Esophagus muscularis mucosa (tissue), 4 donors: ENCODE measurements around the gene SEMA5B. TPM values are rescaled to one million over a fixed set of nuclear protein-coding genes. Genes with fewer than 3 reads are reported as not detected.

ENCODE experiments used
- DNase-seq: peaks from one replicate; pipeline ENCODE4 v3.0.0-alpha.2; 2017; ENCODE audit errors: extremely low spot score
- H3K27ac ChIP-seq, 4 donors: fragments of 200-600 bp; sonication (generic); replicated peaks in 1 of 4; 1 replicate in 3 of 4; 2 replicates in 1 of 4; pipeline ENCODE4 v1.5.1; 2016 to 2019; ENCODE audit warnings: mild to moderate bottlenecking in 1 of 4
- H3K27me3 ChIP-seq, 4 donors: fragments of 200-600 bp; sonication (generic); one replicate each; pipeline versions ENCODE4 v1.5.1 to v1.6.0; 2016 to 2019
- H3K36me3 ChIP-seq, 4 donors: fragments of 200-600 bp; sonication (generic); one replicate each; pipeline ENCODE4 v1.5.1; 2016 to 2019
- H3K4me1 ChIP-seq, 4 donors: fragments of 200-600 bp; sonication (generic); one replicate each; pipeline ENCODE4 v1.5.1; 2016 to 2019
- H3K4me3 ChIP-seq, 4 donors: fragments of 200-600 bp; sonication (generic); 1 replicate in 2 of 4; 2 replicates in 2 of 4; pipeline ENCODE4 v1.5.1; 2016 to 2019; ENCODE audit warnings: mild to moderate bottlenecking in 4 of 4, moderate library complexity in 1 of 4
- H3K9me3 ChIP-seq, 4 donors: fragments of 200-600 bp; sonication (generic); 1 replicate in 3 of 4; 2 replicates in 1 of 4; pipeline ENCODE4 v1.5.1; 2016 to 2019
- EP300 ChIP-seq: sonication (generic); formaldehyde crosslinking; IDR thresholded peaks from one replicate; pipeline ENCODE4 v1.6.1; 2017; ENCODE audit warnings: antibody characterized with exemption
- POLR2A ChIP-seq: fragments of 450-650 bp; IDR thresholded peaks from one replicate; pipeline ENCODE4 v1.6.1; 2017; ENCODE audit warnings: antibody characterized with exemption, moderate library complexity, mild to moderate bottlenecking, low read depth
- POLR2AphosphoS5 ChIP-seq, 2 donors: sonication (generic); formaldehyde crosslinking; IDR thresholded peaks; one replicate each; pipeline ENCODE4 v1.6.1; 2017; ENCODE audit warnings: antibody characterized with exemption in 2 of 2
- WGBS: methylation state at CpG from one replicate; pipeline ENCODE4 v1.1.5; 2018; 5-methylcytosine and 5-hydroxymethylcytosine counted together
- intact Hi-C: fragments of 100-400 bp; cut with DNase I; formaldehyde crosslinking; loops from one replicate; pipeline ENCODE4 v1.15.1; 2023
- total RNA-seq, 4 donors: library from RNA; depleted of rRNA; stranded (reverse); fragments of >200 nt; gene quantifications; one replicate each; pipeline versions ENCODE4 v1.1.0 to v1.2.1, GENCODE V29; 2016
- TF ChIP-seq, protein P1 (sequence below), 3 experiments: fragments of 200-600 bp in 2 of 3; fragments of 450-650 bp in 1 of 3; sonication (generic) in 2 of 3; IDR thresholded peaks; one replicate each; pipeline ENCODE4 v1.5.1; 2017 to 2019; ENCODE audit warnings: antibody characterized with exemption in 3 of 3, mild to moderate bottlenecking in 2 of 3, moderate library complexity in 1 of 3

The SEMA5B gene
- total RNA-seq, 4 donors from 2014 or later = under 0.01 to 1.6 (median 0.34) TPM

DNA sequence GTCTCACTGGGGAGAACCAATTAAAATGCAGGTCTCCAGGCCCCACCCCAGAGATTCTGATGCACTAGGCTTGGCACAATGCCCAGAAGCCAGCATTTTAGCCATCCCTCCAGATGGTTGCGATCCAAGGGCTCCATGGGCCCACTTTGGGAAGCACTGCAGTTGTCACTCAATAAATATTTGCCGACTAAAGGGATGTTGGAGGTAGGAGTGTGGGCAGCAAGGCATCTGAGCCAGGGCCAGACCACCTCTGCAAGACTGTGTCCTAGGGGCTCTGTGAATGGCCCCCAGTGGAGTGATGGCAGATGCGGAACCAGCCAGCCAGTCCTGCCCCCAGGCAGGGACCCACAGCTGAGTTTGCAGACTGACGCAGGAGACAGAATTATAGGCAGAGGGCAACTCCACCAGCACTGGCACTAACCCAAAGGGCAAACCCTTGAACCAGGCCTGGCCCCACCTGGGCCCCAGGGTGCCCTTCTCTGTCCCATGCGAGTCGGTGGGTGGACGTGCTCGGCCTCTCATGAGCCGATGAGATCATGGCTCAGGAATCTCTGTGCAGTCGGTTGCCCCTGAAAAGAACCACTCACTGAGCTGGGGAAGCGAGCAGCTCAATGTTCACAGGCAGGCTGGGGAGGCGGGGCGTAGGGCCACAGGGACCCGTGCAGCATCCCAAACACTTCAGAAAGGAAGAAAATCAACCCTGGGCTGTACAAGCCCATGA, 49.7 kb downstream of the SEMA5B start:
- Histone ChIP-seq H3K9me3 (no peaks in the 10 kb centered on the region), H3K27ac (peak overlapping the region in 1 of 4 donors; percentile 23), H3K4me3 (no peak overlapping the region), H3K36me3 (no peaks in the 10 kb centered on the region), H3K27me3 (no peaks in the 10 kb centered on the region), H3K4me1 (peaks cover 30 to 43% (median 40%) of the 10 kb centered on the region in 4 donors)
- WGBS = 56% methylated on average over 8 of the region's 14 CpGs
- DNase-seq = no peak
- TF ChIP-seq EP300 (no peak), POLR2A (no peak), POLR2AphosphoS5 (IDR thresholded peaks at IDR 0.05) (no peak)
- TF ChIP-seq, protein P1, sequence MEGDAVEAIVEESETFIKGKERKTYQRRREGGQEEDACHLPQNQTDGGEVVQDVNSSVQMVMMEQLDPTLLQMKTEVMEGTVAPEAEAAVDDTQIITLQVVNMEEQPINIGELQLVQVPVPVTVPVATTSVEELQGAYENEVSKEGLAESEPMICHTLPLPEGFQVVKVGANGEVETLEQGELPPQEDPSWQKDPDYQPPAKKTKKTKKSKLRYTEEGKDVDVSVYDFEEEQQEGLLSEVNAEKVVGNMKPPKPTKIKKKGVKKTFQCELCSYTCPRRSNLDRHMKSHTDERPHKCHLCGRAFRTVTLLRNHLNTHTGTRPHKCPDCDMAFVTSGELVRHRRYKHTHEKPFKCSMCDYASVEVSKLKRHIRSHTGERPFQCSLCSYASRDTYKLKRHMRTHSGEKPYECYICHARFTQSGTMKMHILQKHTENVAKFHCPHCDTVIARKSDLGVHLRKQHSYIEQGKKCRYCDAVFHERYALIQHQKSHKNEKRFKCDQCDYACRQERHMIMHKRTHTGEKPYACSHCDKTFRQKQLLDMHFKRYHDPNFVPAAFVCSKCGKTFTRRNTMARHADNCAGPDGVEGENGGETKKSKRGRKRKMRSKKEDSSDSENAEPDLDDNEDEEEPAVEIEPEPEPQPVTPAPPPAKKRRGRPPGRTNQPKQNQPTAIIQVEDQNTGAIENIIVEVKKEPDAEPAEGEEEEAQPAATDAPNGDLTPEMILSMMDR (IDR thresholded peaks at IDR 0.05) = no peak
- intact Hi-C loops = no loop called here

DNA sequence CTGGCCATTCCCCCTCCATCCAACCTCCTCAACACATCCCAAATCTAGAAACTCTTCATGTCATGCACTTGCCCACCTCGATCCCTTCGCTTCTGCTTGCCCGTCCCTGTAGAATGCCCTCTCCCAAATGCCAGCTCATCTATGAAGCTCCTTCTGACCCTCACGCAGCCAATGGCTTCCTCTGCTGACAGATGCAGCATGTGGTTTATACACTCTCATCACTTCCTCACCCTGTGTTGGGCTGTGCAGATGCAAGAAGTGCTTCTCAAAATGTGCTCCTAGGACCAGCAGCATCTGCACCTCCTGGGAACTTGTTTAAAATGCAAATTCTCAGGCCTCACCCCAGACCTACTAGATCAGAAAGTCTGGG, 51.7 kb downstream of the SEMA5B start:
- DNase-seq = no peak
- Histone ChIP-seq H3K36me3 (no peaks in the 10 kb centered on the region), H3K4me1 (peaks cover 22 to 34% (median 32%) of the 10 kb centered on the region in 4 donors), H3K27ac (peak overlapping the region in 2 of 4 donors; percentile 46 to 65), H3K4me3 (no peak overlapping the region), H3K9me3 (no peaks in the 10 kb centered on the region), H3K27me3 (no peaks in the 10 kb centered on the region)
- intact Hi-C loops = no loop called here
- TF ChIP-seq EP300 = no peak
- TF ChIP-seq POLR2A = no peak
- TF ChIP-seq, protein P1 (IDR thresholded peaks at IDR 0.05) = no peak
- no peak for TF ChIP-seq POLR2AphosphoS5 (IDR thresholded peaks at IDR 0.05)
- 68% methylated on average over 4 of the region's 4 CpGs for WGBS

DNA sequence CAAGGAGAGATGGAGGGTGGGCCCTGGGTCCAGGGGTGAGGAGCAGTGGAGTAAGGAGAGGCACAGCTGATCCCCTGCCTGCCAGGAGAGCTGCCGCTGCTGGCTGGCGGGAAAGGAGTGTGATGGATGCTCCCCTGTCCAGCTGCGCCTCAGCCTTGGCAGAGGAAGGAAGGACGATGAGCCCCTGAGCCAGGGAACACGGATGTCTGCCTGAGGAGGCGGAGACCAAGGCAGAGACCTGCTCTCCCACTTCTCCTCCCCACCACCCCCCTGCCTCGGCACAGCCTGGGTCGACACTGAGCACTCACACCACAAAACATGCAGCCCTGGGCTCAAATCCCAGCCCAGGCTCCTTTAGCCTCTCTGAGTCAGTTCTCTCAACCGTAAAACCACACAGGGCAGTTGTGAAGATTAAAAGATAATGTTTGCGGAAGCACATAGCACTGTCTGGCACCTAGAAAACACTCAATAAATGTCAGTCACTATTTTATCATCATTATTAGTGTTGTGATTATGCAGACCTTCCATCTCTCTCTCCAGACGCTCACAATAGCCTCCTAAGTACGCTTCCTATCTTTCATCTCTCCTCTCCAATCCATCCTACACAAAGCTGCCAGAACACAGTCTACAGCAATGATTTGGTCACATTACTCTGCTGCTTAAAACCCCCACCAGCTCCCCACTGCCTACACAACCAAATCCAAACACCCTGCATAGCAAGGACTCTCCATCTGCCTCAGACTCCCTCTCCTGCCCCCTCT, 52.2 kb downstream of the SEMA5B start:
- WGBS = 23% methylated on average over 9 of the region's 12 CpGs
- Histone ChIP-seq H3K36me3 (no peaks in the 10 kb centered on the region), H3K9me3 (no peaks in the 10 kb centered on the region), H3K4me1 (peaks cover 24 to 37% (median 36%) of the 10 kb centered on the region in 4 donors), H3K27me3 (no peaks in the 10 kb centered on the region), H3K4me3 (no peak overlapping the region), H3K27ac (peak overlapping the region; percentile 10 to 65 (median 34))
- no peak for TF ChIP-seq EP300
- peak in 1 of 2 donors; percentile 16 for TF ChIP-seq POLR2AphosphoS5 (IDR thresholded peaks at IDR 0.05)
- TF ChIP-seq, protein P1 (IDR thresholded peaks at IDR 0.05) = no peak
- no peak for TF ChIP-seq POLR2A
- DNase-seq = no peak
- intact Hi-C loops = no loop called here

DNA sequence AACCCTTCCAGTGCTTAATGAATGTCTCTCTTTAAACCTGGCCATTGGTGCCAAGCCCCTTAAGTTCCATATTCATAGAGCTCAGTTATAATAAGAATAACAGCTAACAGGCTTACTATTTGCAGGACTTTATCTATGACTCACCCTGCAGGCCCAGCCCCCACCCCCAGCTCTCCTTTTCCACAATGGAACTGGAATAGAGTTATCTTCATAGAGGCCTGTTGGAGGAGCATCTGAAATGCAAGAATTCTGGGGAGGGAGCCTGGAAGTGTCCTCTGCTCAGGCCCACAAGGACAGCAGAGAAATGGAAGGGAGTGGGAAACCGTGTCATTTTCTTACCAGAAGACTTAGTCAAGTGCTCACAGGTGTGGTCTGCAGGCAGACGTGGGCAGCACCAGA, 52.8 kb downstream of the SEMA5B start:
- Histone ChIP-seq H3K27me3 (no peaks in the 10 kb centered on the region), H3K4me1 (peaks cover 30 to 43% (median 42%) of the 10 kb centered on the region in 4 donors), H3K4me3 (no peak overlapping the region), H3K36me3 (no peaks in the 10 kb centered on the region), H3K27ac (peak overlapping the region; percentile 10 to 65 (median 34)), H3K9me3 (no peaks in the 10 kb centered on the region)
- DNase-seq = no peak
- intact Hi-C loops = no loop called here
- TF ChIP-seq, protein P1 (IDR thresholded peaks at IDR 0.05) = no peak
- TF ChIP-seq POLR2AphosphoS5 (IDR thresholded peaks at IDR 0.05) = no peak
- TF ChIP-seq POLR2A = no peak
- no peak for TF ChIP-seq EP300
- WGBS = 17% methylated on average over 2 of the region's 2 CpGs
